ENCODE measurements around the gene NR4A1. TPM values are rescaled to one million over a fixed set of nuclear protein-coding genes. Genes with fewer than 3 reads are reported as not detected.

Gene NR4A1
- total RNA-seq, 1 experiment from 2014 or later: 25.8 TPM

DNA sequence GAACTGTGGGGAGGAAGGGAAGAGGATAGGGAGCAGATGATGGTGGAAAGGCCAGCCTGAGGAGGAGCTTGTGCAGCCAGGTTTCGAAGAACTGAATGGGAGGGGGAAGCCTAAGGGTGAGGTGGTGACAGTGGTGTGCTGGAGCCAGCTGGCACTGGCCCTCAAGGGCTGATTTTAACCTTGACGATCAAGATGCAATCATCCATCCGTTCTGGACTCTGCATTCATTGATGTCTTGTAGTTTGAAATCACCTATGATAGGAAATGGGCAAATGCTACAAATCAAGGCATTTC, 15.8 kb downstream of the NR4A1 start:
- H3K56ac ChIP-seq (ENCODE audit: insufficient read length, low read depth, low read length): no peak overlapping the region
- H2BK15ac ChIP-seq (ENCODE audit: low read depth, low read length): no peak overlapping the region
- H3K4me3 Mint-ChIP-seq: no peak overlapping the region
- H2AFZ ChIP-seq (ENCODE audit: low read length): no peak overlapping the region
- no peak overlapping the region for H4K8ac ChIP-seq (replicated peaks; ENCODE audit: insufficient read length, low read depth, low read length)
- no peak overlapping the region for H4K5ac ChIP-seq (ENCODE audit: insufficient read length, low read depth, low read length)
- H3K27ac ChIP-seq (ENCODE audit: insufficient read length, low read depth, low read length): no peak overlapping the region
- no peak overlapping the region for H4K91ac ChIP-seq (ENCODE audit: insufficient read length, low read depth, low read length)
- no peak overlapping the region for H3K9ac ChIP-seq (ENCODE audit: extremely low read depth, insufficient read length, low read length)
- WGBS (ENCODE audit: extremely low coverage, insufficient read length, low lambda C conversion rate): no CpG with 5 or more reads among the region's 3 CpGs
- no peak for DNase-seq
- H3K27me3 ChIP-seq (ENCODE audit: insufficient read depth, low read length): no peaks in the 10 kb centered on the region
- no peaks in the 10 kb centered on the region for H3K9me3 Mint-ChIP-seq
- H3K36me3 Mint-ChIP-seq (ENCODE audit: insufficient read depth in 1 of 3, low read depth in 3 of 3): peaks cover 0 to 4% (median 3%) of the 10 kb centered on the region in 3 experiments; a peak in 4 of 7 replicates
- peak overlapping the region in 1 of 3 experiments; percentile 2; a peak in 2 of 7 replicates for H3K27ac Mint-ChIP-seq
- H3K4ac ChIP-seq (ENCODE audit: low read depth, low read length): no peak overlapping the region
- H3K4me1 Mint-ChIP-seq: peaks cover 15 to 19% of the 10 kb centered on the region in 2 experiments
- TF ChIP-seq CTCF (conservative IDR thresholded peaks at IDR 0.05): no peak
- no peak overlapping the region for H3K18ac ChIP-seq (ENCODE audit: insufficient read length, low read depth, low read length)
- peaks cover 36% of the 10 kb centered on the region for H3K27me3 Mint-ChIP-seq (ENCODE audit: low read depth)
- peaks cover 2% of the 10 kb centered on the region for H4K20me1 ChIP-seq (ENCODE audit: control insufficient read depth, insufficient read depth, insufficient read length)
- H3K9me3 ChIP-seq (ENCODE audit: control insufficient read depth, low read depth, low read length): no peaks in the 10 kb centered on the region
- no peak overlapping the region for H2BK5ac ChIP-seq (ENCODE audit: insufficient read length, low read length)
- H3K79me1 ChIP-seq (ENCODE audit: insufficient read depth, low read depth, low read length, poor library complexity, severe bottlenecking): no peaks in the 10 kb centered on the region
- H3K4me1 ChIP-seq (ENCODE audit: insufficient read depth, low read length): no peaks in the 10 kb centered on the region
- no peak overlapping the region for H2BK12ac ChIP-seq (ENCODE audit: insufficient read length, low read depth, low read length)
- no peak overlapping the region for H3T11ph ChIP-seq (ENCODE audit: low read length)
- no peak overlapping the region for H2AK5ac ChIP-seq (ENCODE audit: insufficient read length, low read length)
- H3K79me2 ChIP-seq (ENCODE audit: insufficient read depth, low read length): peaks cover 11% of the 10 kb centered on the region; the same call in 1 of the 2 replicates
- peaks cover 7% of the 10 kb centered on the region for H3K23me2 ChIP-seq (ENCODE audit: insufficient read length, low read depth, low read length, poor library complexity, severe bottlenecking)
- no peak overlapping the region for H3K23ac ChIP-seq (ENCODE audit: insufficient read length, low read depth, low read length)
- no peak overlapping the region for H2BK120ac ChIP-seq (ENCODE audit: low read depth, low read length, poor library complexity, severe bottlenecking)
- H3K4me2 ChIP-seq (ENCODE audit: insufficient read depth, insufficient read length, low read length): no peak overlapping the region
- H2BK20ac ChIP-seq (ENCODE audit: low read depth, low read length, poor library complexity, severe bottlenecking): no peak overlapping the region
- no peak overlapping the region for H3K14ac ChIP-seq (ENCODE audit: insufficient read depth, low read length)

Measured in H9 (cell line).